Measurements from ENCODE around the gene TMEM94. TPM values are rescaled to one million over a fixed set of nuclear protein-coding genes. Genes with fewer than 3 reads are reported as not detected.

Gene TMEM94
- total and polyA plus RNA-seq, 8 donors: 29.9 to 64.9 (median 39.3) TPM

DNA sequence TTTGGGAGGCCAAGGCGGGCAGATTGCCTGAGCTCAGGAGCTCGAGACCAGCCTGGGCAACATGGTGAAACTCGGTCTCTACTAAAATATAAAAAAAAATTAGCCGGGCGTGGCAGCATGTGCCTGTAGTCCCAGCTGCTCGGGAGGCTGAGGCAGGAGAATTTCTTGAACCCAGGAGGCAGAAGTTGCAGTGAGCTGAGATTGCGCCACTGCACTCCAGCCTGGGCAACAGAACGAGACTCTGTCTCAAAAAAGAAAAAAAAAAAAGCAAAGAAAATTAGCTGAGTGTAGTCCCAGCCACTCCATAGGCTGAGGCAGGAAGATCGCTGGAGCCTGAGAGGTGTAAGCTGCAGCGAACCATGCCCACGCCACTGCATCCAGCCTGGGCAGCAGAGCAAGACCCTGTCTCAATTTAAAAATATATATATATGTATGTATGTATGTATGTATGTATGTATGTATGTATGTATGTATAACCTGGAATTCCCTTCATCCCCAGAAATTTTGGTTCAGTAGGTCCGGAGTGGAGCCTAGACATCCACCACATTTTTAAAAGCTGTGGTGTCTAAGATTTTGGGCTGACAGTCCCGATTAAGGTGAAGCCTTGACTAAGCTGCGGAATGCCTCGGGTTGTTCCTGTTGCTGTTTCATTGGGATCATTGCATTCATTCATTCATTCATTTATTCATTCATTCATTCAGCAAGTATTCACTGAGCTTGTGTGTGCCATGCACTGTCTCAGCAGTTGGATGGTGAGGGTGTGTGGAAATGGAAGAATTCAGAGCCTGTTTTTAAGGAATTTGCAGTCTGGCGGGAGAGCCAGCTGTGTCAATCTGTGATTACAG, 25.9 kb downstream of the TMEM94 start:
- WGBS, 2 donors: 84 to 89% methylated on average over 16 of the region's 16 CpGs
- intact Hi-C loops (cut with DNase I): no loop called here
- Histone ChIP-seq H3K27ac (no peak overlapping the region), H3K4me3 (no peak overlapping the region), H3K9me3 (no peaks in the 10 kb centered on the region), H3K27me3 (no peaks in the 10 kb centered on the region), H3K36me3 (no peaks in the 10 kb centered on the region), H3K4me1 (no peaks in the 10 kb centered on the region)
- no peak for TF ChIP-seq CTCF (IDR thresholded peaks at IDR 0.05)
- no peak for FAIRE-seq
- no peak for DNase-seq
- no peak for ATAC-seq

DNA sequence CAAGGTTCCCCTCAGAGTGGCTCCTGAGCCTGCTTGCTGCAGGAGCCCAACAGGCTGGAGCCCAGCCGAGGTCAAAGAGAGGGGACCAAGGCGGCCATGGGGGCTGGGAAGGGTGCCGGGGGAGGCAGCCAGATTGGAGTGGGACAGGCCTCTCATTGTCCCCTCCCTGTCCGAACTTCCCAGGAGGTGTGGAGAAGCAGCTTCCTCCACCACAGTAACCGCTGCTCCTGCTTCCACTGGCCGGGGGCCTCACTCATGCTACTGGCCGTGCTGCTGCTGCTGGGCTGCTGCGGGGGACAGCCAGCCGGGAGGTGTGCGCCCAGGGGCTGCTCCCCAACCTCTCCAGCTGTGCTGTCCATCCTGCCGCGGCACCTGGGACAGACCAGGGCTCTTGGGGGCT, 29.3 kb downstream of the TMEM94 start:
- ATAC-seq: no peak
- 89 to 94% methylated on average over 12 of the region's 12 CpGs for WGBS, 2 donors
- H3K4me1 ChIP-seq: peaks cover 0 to 10% (median 0%) of the 10 kb centered on the region in 3 donors

DNA sequence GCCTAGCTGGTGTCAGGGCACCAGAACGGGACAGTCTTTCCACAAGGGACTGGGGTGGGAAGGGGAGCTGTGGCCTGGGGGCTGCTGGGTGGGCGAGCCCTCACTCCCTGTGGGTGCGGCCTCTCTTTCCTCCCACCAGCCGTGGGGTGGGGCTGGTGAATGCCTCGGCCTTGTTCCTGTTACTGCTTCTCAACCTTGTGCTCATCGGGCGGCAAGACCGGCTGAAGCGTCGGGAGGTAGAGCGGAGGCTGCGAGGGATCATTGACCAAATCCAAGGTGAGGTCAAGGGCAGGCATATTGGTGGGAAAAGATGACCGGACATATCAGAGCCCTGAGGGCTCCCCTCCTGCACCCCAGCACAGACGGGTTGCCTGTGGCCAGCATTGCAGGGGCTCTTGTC, 29.7 kb downstream of the TMEM94 start:
- intact Hi-C loops (cut with DNase I): no loop called here
- DNase-seq (no peak), FAIRE-seq (no peak), ATAC-seq (no peak)
- Histone ChIP-seq H3K4me1 (peaks cover 0 to 11% (median 0%) of the 10 kb centered on the region in 3 donors), H3K27me3 (no peaks in the 10 kb centered on the region), H3K36me3 (no peaks in the 10 kb centered on the region), H3K4me3 (no peak overlapping the region), H3K27ac (no peak overlapping the region), H3K9me3 (no peaks in the 10 kb centered on the region)
- 91 to 94% methylated on average over 14 of the region's 14 CpGs for WGBS, 2 donors
- TF ChIP-seq CTCF (IDR thresholded peaks at IDR 0.05): no peak

More for the DNA sequence above, 29.3 kb downstream of the TMEM94 start:
- Histone ChIP-seq H3K4me3 (no peak overlapping the region), H3K27ac (no peak overlapping the region), H3K27me3 (no peaks in the 10 kb centered on the region), H3K36me3 (no peaks in the 10 kb centered on the region), H3K9me3 (no peaks in the 10 kb centered on the region)
- DNase-seq: peak in 1 of 6 donors; percentile 47
- no peak for FAIRE-seq
- intact Hi-C loops (cut with DNase I): no loop called here
- no peak for TF ChIP-seq CTCF (IDR thresholded peaks at IDR 0.05)

- no peak overlapping the region for H3K4me3 ChIP-seq
- intact Hi-C loops (cut with DNase I): no loop called here
Observed at GRCh38 chr17:75486951-75487350, 30.5 kb downstream of the TMEM94 start.

More at GRCh38 chr17:75486951-75487350, 30.5 kb downstream of the TMEM94 start:
- Histone ChIP-seq H3K36me3 (no peaks in the 10 kb centered on the region), H3K9me3 (no peaks in the 10 kb centered on the region), H3K4me1 (peaks cover 0 to 11% (median 0%) of the 10 kb centered on the region in 3 donors), H3K27ac (peak overlapping the region in 2 of 4 donors; percentile 7 to 8), H3K27me3 (no peaks in the 10 kb centered on the region)
- DNase-seq (no peak), FAIRE-seq (no peak), ATAC-seq (no peak)
- TF ChIP-seq CTCF (IDR thresholded peaks at IDR 0.05): no peak
- 81 to 85% methylated on average over 5 of the region's 5 CpGs for WGBS, 2 donors
